NCI-H82 (cell line): ENCODE measurements around the gene MYH9.
"Not testable (repeated sequence)": the region's sequence is repeated elsewhere in the genome, so short reads cannot be mapped to it uniquely, and the experiment has no call there.

Experiments
- DNase-seq: peaks from one replicate; lab custom pipeline; 2025; lab: John Stamatoyannopoulos, UW

Gene MYH9

DNA sequence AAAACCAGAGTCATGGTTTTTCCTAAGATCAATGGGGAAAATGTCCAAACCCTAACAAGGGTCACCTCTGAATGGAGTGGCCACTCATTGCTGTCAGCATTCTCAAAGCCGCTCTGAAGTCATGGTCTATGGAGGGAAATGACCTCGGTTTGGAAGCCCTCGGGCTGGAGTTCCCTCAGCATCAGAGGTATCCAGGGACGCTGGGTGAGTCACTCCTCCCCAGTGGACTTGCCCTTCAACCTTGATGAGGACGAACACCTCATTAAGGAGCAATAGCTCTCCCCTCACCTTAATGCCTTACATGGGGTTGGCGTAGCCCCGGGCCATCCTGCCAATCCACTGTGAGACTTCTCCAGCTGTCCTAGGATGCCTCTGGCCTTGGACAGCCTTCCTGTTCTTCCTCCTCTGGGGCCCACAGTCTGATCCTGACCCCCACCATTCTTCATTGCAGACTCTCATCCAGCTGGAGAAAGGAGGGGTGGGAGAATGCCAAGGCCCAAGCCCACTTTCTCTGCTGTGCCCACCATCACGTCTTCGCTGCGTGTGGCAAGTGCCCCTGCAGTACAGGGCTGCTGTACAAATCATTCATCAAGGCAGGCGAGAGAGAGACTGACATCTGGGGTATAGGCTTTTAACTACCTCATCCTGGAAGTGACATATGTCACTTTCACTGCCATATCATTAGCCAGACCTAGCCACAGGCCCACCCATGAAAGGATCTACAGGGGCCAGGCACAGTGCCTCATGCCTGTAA lies 25.4 kb upstream of the MYH9 start:
- DNase-seq: peak; percentile 58

DNA sequence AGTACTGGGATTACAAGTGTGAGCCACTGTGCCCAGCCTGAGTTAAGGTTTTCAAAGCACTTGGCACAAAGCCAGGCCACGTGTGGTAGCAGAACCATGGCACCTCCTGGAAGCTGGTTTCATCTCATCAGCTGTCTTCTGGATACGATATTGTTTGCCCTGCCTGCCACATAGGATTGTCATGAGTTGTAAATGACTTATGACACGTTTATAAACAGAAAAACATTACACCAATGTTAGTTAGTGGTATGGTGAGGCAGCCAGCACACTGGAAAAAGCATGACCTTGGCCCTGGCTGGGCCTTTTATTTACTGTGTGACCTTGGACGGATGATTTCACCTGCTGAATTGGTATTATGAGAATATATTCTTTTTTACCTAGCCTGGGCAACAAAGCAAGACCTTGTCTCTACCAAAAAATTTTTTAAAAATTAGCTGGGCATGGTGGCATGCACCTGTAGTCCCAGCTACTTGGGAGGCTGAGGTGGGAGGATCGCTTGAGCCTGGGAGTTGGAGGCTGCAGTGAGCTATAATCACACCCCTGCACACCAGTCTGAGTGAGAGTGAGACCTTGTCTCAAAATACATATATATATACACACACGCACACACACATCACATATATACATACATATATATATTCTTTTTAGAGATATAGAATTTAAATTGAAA lies 24.0 kb upstream of the MYH9 start:
- peak; percentile 23 for DNase-seq

DNA sequence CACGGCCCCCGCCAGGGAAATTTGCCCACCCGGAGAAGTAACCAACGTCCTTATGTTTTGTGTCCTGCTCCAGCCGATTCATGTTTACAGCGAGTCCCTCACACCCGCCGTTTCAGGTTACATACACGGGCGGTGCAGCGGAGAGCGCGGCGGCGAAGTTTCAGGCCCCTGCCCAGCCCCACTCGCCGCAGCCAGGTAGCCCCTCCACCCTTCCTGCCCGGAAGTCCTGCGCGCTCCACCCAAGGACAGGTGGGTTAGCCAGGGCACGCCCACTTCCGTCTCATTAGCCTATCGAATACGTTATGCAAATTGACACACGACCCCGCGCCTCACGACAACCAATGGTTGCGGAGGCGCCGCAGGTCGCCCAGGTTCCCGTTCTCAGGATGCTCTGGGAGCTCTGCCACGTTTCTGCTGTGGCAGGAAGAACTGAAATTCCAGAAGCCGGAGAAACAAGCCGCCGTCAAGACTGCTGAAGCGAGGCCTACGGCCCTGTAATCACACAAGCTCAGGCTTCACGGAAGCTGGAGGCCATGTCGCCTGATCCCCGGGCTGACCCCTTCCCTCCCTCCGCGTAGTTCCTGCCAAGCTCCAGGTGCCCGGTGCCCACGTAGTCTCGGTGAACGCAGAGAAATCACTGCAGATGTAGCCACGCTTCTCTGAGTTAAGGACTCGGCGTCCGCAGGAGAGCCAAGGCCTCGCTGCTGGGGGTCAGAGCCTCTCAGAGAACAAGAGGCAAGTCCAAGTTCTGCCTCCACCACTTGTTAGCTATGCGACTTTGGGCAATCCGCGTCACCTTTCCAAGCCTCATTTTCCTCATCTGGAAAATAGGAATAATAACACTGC lies 22.4 kb upstream of the MYH9 start:
- no peak for DNase-seq

DNA sequence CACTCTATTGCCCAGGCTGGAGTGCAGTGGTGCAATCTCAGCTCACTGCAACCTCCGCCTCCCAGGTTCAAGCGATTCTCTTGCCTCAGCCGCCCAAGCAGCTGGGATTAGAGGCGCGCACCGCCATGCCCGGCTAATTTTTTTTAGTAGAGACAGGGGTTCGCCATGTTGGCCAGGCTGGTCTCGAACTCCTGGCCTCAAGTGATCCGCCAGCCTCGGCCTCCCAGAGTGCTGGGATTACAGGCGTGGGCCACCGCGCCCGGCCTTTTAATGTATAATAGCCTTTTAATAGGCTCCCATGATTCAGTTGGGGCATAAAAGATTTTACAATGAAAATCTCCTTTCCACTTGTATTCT lies 21.8 kb upstream of the MYH9 start:
- DNase-seq: not testable (repeated sequence)

DNA sequence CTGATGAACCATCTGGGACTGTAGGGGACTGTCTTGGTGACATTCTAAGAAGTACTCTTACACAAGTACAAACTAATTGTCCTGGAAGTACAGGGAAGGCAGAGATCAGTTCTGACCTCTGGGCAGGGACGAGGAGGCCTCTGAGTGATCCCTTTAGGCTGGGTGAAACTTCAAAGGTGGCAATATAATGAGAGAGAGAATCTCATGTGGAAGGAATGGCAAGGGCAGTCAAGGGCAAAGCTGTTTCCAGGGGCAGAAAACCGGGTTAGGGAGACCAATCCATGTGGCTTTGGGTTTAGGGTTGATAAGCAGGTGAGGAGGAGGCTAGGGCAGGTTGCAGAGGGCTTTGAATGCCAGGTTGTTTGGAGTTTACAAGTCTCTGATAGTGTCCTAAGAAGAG lies 21.3 kb upstream of the MYH9 start:
- DNase-seq: no peak

DNA sequence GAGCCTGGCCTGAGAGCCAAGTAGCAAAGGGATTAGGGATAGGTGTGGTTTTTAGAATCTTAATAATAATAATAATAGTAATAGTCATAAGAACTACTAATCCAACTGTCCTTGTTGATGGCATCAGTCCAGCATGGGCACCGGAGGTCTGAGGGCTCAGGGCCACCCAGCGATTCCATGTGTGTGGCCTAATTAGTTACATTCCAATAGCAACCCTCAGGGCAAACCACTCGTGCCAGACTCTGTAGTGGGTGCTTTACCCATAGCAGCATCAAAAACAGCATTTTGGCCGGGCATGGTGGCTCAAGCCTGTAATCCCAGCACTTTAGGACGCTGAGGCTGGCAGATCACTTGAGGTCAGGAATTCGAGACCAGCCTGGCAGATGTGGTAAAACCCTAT lies 19.0 kb upstream of the MYH9 start:
- no peak for DNase-seq

DNA sequence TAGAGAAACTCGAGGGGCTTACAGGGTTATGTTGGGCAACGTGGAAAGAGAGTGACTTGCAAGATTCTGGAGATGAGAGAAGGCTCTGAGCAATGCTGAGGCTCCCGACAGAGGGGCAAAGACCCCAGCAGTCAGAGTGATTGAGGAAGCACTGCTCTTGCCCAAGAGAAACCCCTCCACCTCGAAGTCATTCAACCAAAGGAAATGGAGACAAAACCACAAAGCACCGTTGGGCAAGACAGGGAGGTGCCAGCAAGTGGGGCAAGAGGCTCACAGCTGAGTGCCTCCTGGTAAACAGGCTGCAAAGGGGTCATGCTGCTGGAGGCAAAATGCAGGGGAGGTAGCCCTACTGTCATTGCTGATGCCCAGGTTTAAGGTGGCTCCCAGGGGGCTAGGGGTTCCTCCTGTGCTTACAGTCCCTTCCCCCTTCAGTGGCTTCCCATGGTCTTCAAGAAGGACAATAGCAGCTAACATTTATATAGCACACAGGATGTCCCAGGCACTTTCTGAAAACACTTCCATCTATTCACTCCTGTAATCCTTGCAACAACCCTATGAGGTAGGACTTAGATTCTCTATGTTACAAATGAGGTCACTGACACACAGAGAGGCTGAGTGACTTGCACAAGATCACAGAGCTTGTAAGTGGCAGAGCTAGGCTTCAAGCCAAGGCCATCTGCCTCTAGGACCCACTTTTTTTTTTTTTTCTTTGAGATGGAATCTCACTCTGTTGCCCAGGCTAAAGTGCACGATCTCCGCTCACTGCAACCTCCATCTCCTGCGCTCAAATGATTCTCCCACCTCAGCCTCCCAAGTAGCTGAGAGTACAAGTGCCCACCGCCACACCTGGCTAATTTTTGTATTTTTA lies 18.1 kb upstream of the MYH9 start:
- no peak for DNase-seq

DNA sequence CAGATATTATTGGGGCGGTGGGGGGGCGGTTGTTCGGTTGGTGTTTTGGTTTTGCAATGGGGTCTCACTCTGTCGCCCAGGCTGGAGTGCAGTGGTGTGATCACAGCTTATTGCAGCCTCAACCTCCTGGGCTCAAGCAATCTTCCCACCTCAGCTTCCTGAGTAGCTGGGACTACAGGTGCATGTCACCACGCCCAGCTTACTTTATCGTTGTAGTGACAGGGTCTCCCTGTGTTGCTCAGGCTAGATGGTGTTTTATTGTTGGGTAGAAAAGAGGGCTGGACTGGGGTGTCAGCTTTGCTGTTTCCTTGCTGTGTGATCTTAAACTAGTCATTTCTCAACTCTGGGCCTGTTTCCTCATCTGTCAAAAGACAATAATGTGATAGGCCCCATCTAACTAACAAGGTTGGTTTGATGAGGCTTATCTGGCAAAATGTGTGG lies 17.5 kb upstream of the MYH9 start:
- no peak for DNase-seq

DNA sequence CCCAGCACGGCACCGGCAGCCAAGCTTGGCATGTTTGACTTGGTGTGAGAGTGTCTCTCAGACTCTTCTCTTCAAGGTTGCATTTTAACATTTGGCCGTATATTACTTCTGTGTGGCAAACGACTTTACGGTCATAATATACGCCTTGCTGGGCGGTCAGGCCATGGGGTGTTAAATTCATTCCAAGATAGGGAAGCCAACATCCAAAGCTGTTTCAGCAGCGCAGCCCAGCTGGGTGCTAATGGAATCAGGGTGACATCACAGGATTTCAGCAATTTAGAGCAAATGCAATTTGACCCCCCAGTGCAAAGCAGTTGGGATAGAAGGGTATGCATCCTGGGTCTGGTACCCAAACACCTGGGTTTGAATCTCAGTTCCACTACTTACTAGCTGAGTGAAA lies 16.7 kb upstream of the MYH9 start:
- DNase-seq: no peak

DNA sequence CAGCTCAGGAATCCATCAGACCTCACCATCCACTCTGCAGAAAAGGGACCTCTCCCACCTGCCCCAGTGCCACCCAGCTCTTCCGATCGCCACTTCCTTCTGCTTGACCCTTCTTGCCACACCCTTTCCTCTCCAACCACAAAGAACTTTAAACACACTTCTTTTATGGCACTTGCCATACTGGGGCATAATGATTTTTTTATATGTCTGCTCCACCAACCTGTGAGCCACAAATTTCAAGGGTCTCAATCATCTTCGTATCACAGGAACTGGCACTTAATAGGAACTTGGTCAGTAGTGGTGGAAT lies 11.7 kb upstream of the MYH9 start:
- DNase-seq: no peak

DNA sequence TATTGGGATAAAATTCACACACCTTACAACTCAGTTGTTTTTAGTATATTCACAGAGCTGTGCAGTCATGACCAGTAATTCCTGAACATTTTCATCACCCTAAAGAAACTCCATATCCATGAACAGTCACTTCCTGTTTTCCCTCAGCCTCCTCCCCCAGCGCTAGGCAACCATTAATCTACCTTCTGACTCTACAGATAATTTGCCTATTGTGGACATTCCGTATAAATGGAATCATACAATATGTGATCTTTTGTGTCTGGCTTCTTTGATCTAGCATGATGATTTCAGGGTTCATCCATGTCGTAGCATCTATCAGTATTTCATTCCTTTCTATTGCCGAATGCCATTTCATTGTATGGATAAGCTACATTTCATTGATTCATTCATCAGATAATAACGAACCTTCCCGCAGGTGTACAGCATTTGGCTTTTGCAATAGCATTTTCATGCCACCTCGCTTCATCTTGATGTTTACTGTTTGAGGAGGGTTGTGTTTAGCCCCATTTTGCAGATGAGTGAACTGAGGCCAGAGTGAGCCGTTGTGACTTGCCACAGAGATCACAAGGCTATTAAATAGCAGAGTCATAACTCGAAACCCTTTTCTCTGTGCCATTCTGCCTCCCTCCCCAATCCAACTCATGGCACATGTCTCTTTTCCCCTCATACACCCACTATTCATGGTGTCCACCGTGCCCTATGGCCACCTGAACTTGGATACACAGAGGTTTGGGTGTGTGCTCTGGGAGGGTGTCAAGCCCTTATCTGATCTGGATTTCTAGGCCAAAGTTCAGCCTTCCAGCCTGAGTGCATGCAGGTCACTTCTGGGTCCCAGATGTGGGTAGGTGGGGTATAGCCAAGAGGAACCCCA lies 11.1 kb upstream of the MYH9 start:
- DNase-seq: no peak

DNA sequence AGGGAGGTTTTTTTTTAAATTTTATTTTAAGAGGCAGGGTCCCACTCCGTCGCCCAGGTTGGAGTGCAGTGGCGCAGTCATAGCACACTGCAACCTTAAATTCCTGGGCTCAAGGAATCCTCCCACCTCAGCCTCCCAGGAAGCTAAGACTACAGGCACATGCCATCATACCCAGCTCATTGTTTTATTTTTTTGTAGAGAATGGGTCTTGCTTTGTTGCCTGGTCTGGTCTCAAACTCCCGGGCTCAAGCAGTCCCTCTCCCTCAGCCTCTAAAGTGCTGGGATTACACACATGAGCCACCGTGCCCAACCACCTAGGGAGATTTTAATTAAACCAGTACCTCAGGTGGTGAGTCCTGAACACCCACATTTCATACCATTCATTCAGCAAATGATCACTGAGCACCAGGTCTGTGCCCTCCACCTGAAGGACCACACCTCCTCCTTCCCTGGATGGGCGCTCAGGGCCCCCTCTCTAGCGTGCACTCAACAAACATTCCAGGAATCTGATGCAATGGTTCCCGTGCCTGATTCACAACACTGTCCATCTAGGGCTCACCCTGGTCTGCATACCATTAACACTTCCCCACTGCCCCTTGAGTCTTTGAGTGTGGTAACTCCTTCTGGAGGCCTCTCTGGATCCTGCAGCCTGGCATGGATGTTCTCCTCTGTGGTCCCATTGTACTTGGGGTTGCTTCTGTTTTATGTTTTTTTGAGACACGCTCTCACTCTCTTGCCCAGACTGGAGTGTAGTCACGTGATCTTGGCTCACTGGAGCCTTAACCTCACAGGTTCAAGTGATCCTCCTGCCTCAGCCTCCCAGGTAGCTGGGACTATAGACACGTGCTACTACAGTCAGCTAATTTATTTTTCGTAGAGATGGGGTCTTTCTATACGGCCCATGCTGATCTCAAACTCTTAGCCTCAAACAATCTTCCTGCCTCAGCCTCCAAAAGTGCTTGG lies 9.6 kb upstream of the MYH9 start:
- DNase-seq: no peak

DNA sequence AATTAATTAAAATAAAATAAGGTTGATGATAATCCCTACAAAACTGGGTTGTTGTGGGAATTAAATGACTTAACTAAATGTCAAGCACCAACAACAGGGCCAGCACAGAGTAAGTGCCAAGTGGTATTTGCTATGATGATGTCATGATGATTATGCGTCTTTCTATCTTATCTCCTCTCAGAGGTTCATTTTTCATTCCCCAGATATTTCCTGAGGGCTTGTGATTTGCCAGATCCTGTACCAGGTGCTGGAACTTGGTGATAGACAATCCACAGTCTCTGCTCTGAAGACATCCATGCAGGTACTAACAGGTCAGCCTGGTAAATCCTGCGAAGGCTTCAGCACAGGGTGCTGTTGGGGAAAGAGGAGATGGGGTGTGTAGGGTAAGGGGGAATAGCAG lies 8.1 kb upstream of the MYH9 start:
- no peak for DNase-seq

DNA sequence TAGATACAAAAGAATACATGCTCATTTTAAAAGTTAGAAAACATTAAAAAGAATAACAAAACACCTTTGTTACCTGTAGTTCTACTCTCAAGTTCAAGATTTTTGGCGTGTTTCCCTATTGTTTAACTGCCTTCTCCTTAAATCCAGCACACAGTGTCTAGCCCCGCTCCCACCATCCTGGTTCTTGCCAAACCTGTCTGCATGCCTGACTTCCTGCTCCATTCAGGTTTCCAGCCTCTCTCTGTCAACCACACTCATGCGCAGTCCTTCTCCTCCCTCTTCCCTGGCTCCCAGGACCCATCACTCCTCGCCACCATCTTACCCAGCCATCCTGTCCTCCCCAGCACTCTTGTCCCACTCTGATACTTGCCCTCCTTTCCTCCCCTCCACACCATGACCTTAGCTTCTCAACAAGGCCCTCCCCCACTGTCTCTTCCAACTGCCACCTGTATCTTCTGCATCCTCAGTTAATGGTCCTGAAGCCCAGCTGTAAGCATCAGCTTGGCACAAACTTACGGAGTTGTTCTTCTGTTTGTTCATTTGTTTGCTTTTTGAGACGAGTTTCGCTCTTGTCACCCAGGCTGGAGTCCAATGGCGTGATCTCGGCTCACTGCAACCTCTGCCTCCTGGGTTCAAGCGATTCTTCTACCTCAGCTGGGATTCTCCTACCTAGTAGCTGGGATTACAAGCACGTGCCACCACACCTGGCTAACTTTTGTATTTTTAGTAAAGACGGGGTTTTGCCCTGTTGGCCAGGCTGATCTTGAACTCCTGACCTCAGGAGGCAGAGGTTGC lies 7.5 kb upstream of the MYH9 start:
- no peak for DNase-seq

DNA sequence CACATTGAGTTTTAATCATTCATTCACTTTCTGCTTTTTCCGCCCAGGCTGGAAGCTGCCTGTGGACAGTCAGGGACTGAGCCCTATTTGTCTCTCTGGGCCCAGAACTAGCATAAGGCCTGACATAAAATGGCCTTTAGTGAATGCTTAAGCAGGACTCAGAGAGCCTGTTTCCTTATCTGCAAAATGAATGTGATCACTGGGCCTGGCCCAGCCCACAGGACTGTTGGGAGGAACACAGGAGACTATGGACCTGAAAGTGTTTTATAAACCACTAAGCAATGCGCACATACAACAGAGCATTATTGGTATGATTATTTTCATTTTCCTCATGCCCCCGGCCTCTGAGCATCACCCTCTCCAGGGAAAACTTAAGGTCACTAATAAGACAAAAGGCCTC lies 3.9 kb upstream of the MYH9 start:
- DNase-seq: no peak

DNA sequence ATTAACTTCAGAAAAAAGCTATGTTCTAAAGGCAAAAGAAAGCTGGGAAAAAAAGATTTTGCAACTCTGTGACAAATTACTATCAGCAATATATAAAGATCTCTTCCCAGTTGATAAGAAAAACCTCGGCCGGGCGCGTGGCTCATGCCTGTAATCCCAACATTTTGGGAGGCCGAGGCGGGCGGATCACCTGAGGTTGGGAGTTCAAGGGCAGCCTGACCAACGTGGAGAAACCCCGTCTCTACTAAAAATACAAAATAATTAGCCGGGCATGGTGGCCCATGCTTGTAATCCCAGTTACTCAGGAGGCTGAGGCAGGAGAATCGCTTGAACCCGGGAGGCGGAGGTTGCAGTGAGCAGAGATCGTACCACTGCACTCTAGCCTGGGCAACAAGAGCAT lies 1.4 kb upstream of the MYH9 start:
- not testable (repeated sequence) for DNase-seq

DNA sequence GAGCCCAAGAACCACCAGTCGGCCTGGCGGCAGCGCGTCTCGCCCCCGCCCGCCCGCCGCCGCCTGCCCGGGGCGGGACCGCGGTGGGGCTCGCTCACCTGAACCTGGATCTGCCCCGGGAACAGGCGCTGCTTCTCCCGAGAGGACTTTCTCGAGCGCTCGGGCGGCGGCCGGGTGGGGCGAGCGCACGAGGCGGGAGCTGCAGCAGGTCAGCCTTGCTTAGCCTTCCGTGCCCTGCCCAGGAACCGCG lies 133 bp downstream of the MYH9 start:
- DNase-seq: peak; percentile 60

DNA sequence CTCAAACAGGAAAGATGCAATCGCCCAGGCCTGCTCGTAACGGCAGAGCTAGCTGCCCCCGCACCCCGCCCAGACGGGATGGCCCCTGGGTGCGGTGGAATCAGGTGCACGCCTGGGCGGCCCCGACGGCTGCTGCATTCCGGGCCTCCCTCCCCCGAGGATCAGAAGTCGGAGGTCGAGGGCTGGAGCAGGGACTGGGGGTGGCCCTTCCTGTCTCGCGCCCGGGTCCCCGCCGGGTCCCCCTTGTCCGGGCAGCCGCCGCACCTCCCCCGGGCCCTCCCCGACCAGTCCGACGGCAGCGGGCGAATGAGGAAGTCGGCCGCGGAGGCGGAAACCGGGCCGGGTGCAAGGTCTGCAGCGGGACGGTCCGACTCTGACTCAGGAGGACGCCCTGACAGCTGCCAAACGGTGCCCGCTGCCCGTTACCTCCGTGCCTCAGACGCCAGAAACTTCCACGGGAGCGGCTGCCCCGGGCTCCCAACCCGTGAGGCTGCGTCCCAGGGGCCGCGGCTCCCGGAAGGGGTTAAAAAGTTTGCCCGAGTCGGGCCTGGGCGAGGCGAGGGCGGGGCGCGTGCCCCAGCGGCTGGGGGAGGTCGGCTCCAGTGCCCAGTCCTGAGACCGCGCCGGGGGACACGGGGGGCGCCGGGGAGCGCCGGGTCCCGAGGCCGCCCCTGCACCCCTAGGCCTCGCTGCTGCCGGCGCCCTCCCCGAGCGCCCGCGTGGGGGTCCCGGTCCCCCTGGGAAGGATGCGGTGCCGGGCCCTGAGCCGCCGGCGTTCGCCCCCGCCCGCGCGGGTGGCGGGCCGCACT lies 663 bp downstream of the MYH9 start:
- DNase-seq: peak; percentile 29
